Measurements from ENCODE around the gene PNRC1. TPM values are rescaled to one million over a fixed set of nuclear protein-coding genes. Genes with fewer than 3 reads are reported as not detected.
"Not testable (repeated sequence)": the region's sequence is repeated elsewhere in the genome, so short reads cannot be mapped to it uniquely, and the experiment has no call there.

The PNRC1 gene
- total RNA-seq, 1 donor from 2014 or later, result 211 TPM

- intact Hi-C loops (cut with DNase I), result loop anchor here (5.0 kb wide), 2 partner anchors 63 to 77 kb away; no protein-coding TSS in a partner anchor
- no peak for DNase-seq (ENCODE audit: low spot score)
Observed at GRCh38 chr6:89084954-89085353, 4.4 kb downstream of the PNRC1 start.

- intact Hi-C loops (cut with DNase I), result no loop called here
- no peak for DNase-seq (ENCODE audit: low spot score)
Observed at GRCh38 chr6:89085409-89086205, 5.1 kb downstream of the PNRC1 start.

GRCh38 chr6:89087881-89088280, 7.3 kb downstream of the PNRC1 start:
- DNase-seq (ENCODE audit: low spot score), result no peak
- intact Hi-C loops (cut with DNase I), result no loop called here

- DNase-seq (ENCODE audit: low spot score), result no peak
- intact Hi-C loops (cut with DNase I), result no loop called here
Observed at GRCh38 chr6:89098461-89098860, 17.9 kb downstream of the PNRC1 start.

GRCh38 chr6:89100114-89100513, 19.6 kb downstream of the PNRC1 start:
- intact Hi-C loops (cut with DNase I), result no loop called here
- DNase-seq (ENCODE audit: low spot score), result no peak

GRCh38 chr6:89110284-89110683, 29.7 kb downstream of the PNRC1 start:
- no peak for DNase-seq (ENCODE audit: low spot score)
- intact Hi-C loops (cut with DNase I), result no loop called here

GRCh38 chr6:89111933-89112332, 31.4 kb downstream of the PNRC1 start:
- intact Hi-C loops (cut with DNase I), result no loop called here
- no peak for DNase-seq (ENCODE audit: low spot score)

GRCh38 chr6:89116702-89117101, 36.2 kb downstream of the PNRC1 start:
- no peak for DNase-seq (ENCODE audit: low spot score)
- intact Hi-C loops (cut with DNase I), result loop anchor here (2.0 kb wide), 1 partner anchor 34 kb away; no protein-coding TSS in a partner anchor

GRCh38 chr6:89117211-89118108, 36.9 kb downstream of the PNRC1 start, which contains the start of gene SRSF12:
SRSF12 (minus strand) TSS chr6:89118071; CDS start chr6:89117887, 184 bp downstream.
- intact Hi-C loops (cut with DNase I), result loop anchor here (2.0 kb wide), 1 partner anchor 35 kb away; no protein-coding TSS in a partner anchor
- DNase-seq (ENCODE audit: low spot score), result no peak

- DNase-seq (ENCODE audit: low spot score), result no peak
- intact Hi-C loops (cut with DNase I), result no loop called here
Observed at GRCh38 chr6:89118931-89119330, 38.4 kb downstream of the PNRC1 start.

- intact Hi-C loops (cut with DNase I), result no loop called here
Observed at GRCh38 chr6:89120371-89120770, 39.8 kb downstream of the PNRC1 start.

GRCh38 chr6:89121934-89122333, 41.4 kb downstream of the PNRC1 start:
- intact Hi-C loops (cut with DNase I), result loop anchor here (2.0 kb wide), 1 partner anchor 121 kb away; no protein-coding TSS in a partner anchor
- DNase-seq (ENCODE audit: low spot score), result no peak

More at GRCh38 chr6:89120371-89120770, 39.8 kb downstream of the PNRC1 start:
- no peak for DNase-seq (ENCODE audit: low spot score)

- intact Hi-C loops (cut with DNase I), result loop anchor here (2.0 kb wide), 1 partner anchor 120 kb away; no protein-coding TSS in a partner anchor
- DNase-seq (ENCODE audit: low spot score), result no peak
Observed at GRCh38 chr6:89122625-89123024, 42.1 kb downstream of the PNRC1 start.

GRCh38 chr6:89128256-89128671, 47.7 kb downstream of the PNRC1 start:
- intact Hi-C loops (cut with DNase I), result not testable (repeated sequence)

GRCh38 chr6:89131599-89131998, 51.0 kb downstream of the PNRC1 start:
- no peak for DNase-seq (ENCODE audit: low spot score)
- intact Hi-C loops (cut with DNase I), result no loop called here

More at GRCh38 chr6:89128256-89128671, 47.7 kb downstream of the PNRC1 start:
- not testable (repeated sequence) for DNase-seq (ENCODE audit: low spot score)

GRCh38 chr6:89132057-89132456, 51.5 kb downstream of the PNRC1 start:
- intact Hi-C loops (cut with DNase I), result no loop called here
- no peak for DNase-seq (ENCODE audit: low spot score)

GRCh38 chr6:89133981-89134380, 53.4 kb downstream of the PNRC1 start:
- no peak for DNase-seq (ENCODE audit: low spot score)
- intact Hi-C loops (cut with DNase I), result no loop called here

GRCh38 chr6:89134723-89135122, 54.2 kb downstream of the PNRC1 start:
- intact Hi-C loops (cut with DNase I), result no loop called here
- DNase-seq (ENCODE audit: low spot score), result no peak

Measured in cardiac septum (tissue), 1 donor.